Measurements from ENCODE around the gene FIGNL2.

DNA sequence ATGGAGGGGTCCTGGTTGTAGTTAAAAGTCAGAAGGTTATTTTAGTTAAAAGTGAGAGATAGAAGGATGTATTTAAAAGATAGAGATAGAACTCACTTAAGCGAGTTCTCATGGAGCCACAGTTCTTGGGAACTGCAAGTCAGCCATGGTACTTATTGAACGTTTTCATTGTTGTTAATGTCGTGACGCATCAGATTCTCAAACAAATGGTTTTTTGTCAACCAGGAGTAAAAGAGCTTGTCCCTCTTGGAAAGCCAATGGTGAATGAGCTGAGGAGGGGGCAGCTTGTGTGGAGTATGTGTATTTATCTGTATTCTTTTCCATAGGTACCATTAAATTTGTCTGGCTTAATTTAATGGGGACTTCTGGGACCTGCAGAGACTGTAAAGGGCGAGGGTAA lies 68.6 kb downstream of the FIGNL2 start:
- TF ChIP-seq, protein P1, sequence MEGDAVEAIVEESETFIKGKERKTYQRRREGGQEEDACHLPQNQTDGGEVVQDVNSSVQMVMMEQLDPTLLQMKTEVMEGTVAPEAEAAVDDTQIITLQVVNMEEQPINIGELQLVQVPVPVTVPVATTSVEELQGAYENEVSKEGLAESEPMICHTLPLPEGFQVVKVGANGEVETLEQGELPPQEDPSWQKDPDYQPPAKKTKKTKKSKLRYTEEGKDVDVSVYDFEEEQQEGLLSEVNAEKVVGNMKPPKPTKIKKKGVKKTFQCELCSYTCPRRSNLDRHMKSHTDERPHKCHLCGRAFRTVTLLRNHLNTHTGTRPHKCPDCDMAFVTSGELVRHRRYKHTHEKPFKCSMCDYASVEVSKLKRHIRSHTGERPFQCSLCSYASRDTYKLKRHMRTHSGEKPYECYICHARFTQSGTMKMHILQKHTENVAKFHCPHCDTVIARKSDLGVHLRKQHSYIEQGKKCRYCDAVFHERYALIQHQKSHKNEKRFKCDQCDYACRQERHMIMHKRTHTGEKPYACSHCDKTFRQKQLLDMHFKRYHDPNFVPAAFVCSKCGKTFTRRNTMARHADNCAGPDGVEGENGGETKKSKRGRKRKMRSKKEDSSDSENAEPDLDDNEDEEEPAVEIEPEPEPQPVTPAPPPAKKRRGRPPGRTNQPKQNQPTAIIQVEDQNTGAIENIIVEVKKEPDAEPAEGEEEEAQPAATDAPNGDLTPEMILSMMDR (conservative IDR thresholded peaks at IDR 0.05), result no peak
- no peak for TF ChIP-seq ZFX (IDR thresholded peaks at IDR 0.05)
